ENCODE measurements around the gene DPYSL4.
"Not testable (repeated sequence)": the region's sequence is repeated elsewhere in the genome, so short reads cannot be mapped to it uniquely, and the experiment has no call there.

Gene DPYSL4

GRCh38 chr10:132149271-132149670 is 37.5 kb upstream of the DPYSL4 start:
- DNase-seq: no peak

- DNase-seq: no peak
Observed at GRCh38 chr10:132149917-132150316, 36.8 kb upstream of the DPYSL4 start.

GRCh38 chr10:132150777-132151176 is 36.0 kb upstream of the DPYSL4 start:
- no peak for DNase-seq

GRCh38 chr10:132151286-132151950 is 35.3 kb upstream of the DPYSL4 start:
- DNase-seq: no peak

GRCh38 chr10:132151951-132152505 is 34.7 kb upstream of the DPYSL4 start:
- no peak for DNase-seq

- DNase-seq: no peak
Observed at GRCh38 chr10:132152896-132153580, 33.7 kb upstream of the DPYSL4 start.

GRCh38 chr10:132153616-132154217 is 33.0 kb upstream of the DPYSL4 start:
- no peak for DNase-seq

GRCh38 chr10:132154440-132154839 is 32.3 kb upstream of the DPYSL4 start:
- no peak for DNase-seq

- no peak for DNase-seq
Observed at GRCh38 chr10:132154931-132155330, 31.8 kb upstream of the DPYSL4 start.

- no peak for DNase-seq
Observed at GRCh38 chr10:132155723-132156381, 30.9 kb upstream of the DPYSL4 start.

GRCh38 chr10:132156382-132156781 is 30.4 kb upstream of the DPYSL4 start:
- no peak for DNase-seq

- DNase-seq: no peak
Observed at GRCh38 chr10:132157101-132157500, 29.6 kb upstream of the DPYSL4 start.

GRCh38 chr10:132158122-132158741 is 28.5 kb upstream of the DPYSL4 start:
- no peak for DNase-seq

- DNase-seq: peak in 1 of 56 donors; percentile 49
Observed at GRCh38 chr10:132158823-132159222, 27.9 kb upstream of the DPYSL4 start.

GRCh38 chr10:132159302-132160230 is 27.2 kb upstream of the DPYSL4 start:
- not testable (repeated sequence) for DNase-seq

- not testable (repeated sequence) for DNase-seq
Observed at GRCh38 chr10:132160231-132160630, 26.5 kb upstream of the DPYSL4 start.

- not testable (repeated sequence) for DNase-seq
Observed at GRCh38 chr10:132160834-132161622, 25.7 kb upstream of the DPYSL4 start.

GRCh38 chr10:132162021-132162531 is 24.7 kb upstream of the DPYSL4 start:
- DNase-seq: peak in 1 of 56 donors; percentile 21

Data from nucleus accumbens (tissue), 56 donors.